A549 (cell line): ENCODE measurements around the gene PRPF8. TPM values are rescaled to one million over a fixed set of nuclear protein-coding genes. Genes with fewer than 3 reads are reported as not detected.

ENCODE experiments used
- ATAC-seq, 2 experiments: fragments of 200-7000 bp in 1 of 2; fragments of >200 bp in 1 of 2; cut with Nextera tagmentation in 1 of 2; cut with Tn5 transposase in 1 of 2; 3 replicates each; pipeline versions ENCODE4 v1.8.0 to v1.9.1; 2018 to 2020; ENCODE audit warnings: mild to moderate bottlenecking in 1 of 2, moderate library complexity in 1 of 2
- CTCF ChIA-PET: fragments of 300-600 bp; sonication (Branson Sonifier 250); formaldehyde crosslinking; extraction: SDS; loops from one replicate; lab custom pipeline; 2021; ENCODE audit warnings: antibody characterized with exemption, inconsistent platforms; lab: Yijun Ruan, JAX
- POLR2A ChIA-PET: fragments of 350-600 bp; formaldehyde crosslinking; extraction: SDS; loops from one replicate; lab custom pipeline; 2021; ENCODE audit warnings: antibody characterized with exemption, inconsistent platforms; lab: Yijun Ruan, JAX
- DNase-seq, 2 experiments: peaks; one replicate each; pipeline versions ENCODE4 v3.0.0 to v3.0.0-alpha.2; 2011 to 2016; ENCODE audit warnings: low read depth in 1 of 2, low spot score in 1 of 2
- FAIRE-seq: peaks from 2 replicates; lab custom pipeline; 2011; peaks lifted over from hg19 to GRCh38; lab: Jason Lieb, UNC
- H3K27ac ChIP-seq, 2 experiments: fragments of >200 bp; sonication (Bioruptor Twin); formaldehyde crosslinking; 3 replicates each; pipeline ENCODE4 v1.5.1; 2016 to 2017
- H3K4me1 ChIP-seq: fragments of >200 bp; sonication (Bioruptor Twin); formaldehyde crosslinking; 3 replicates; pipeline ENCODE4 v1.6.1; 2016
- H3K4me2 ChIP-seq: fragments of >200 bp; sonication (Bioruptor Twin); formaldehyde crosslinking; 3 replicates; pipeline ENCODE4 v1.6.1; 2016
- H3K4me3 ChIP-seq: fragments of >200 bp; sonication (Bioruptor Twin); formaldehyde crosslinking; 3 replicates; pipeline ENCODE4 v1.5.1; 2016
- H3K9me3 ChIP-seq: fragments of >200 bp; sonication (Bioruptor Twin); formaldehyde crosslinking; 3 replicates; pipeline ENCODE4 v1.6.1; 2016
- BCL3 ChIP-seq: fragments of >200 bp; sonication (Bioruptor Twin); formaldehyde crosslinking; IDR thresholded peaks from 3 replicates; pipeline ENCODE4 v1.6.1; 2016
- CHD2 ChIP-seq: fragments of 150-350 bp; IDR thresholded peaks from 2 replicates; pipeline ENCODE4 v1.6.1; 2014; ENCODE audit warnings: low read length; ENCODE audit not compliant: partially characterized antibody
- CHD4 ChIP-seq: fragments of 200-600 bp; sonication (generic); IDR thresholded peaks from 2 replicates; pipeline ENCODE4 v1.6.1; 2016; ENCODE audit warnings: antibody characterized with exemption, mild to moderate bottlenecking, borderline replicate concordance
- CTCF ChIP-seq: fragments of >200 bp; sonication (Bioruptor Twin); formaldehyde crosslinking; IDR thresholded peaks from 3 replicates; pipeline ENCODE4 v1.5.1; 2016
- ELK1 ChIP-seq: fragments of 150-350 bp; IDR thresholded peaks from 2 replicates; pipeline ENCODE4 v1.6.1; 2014; ENCODE audit warnings: low read depth, mild to moderate bottlenecking, low read length
- ESRRA ChIP-seq: fragments of 150-350 bp; IDR thresholded peaks from 2 replicates; pipeline ENCODE4 v1.6.1; 2014; ENCODE audit warnings: mild to moderate bottlenecking, low read length, borderline replicate concordance
- HDAC2 ChIP-seq: fragments of 200-600 bp; sonication (generic); IDR thresholded peaks from 2 replicates; pipeline ENCODE4 v1.6.1; 2016
- HMGXB4 ChIP-seq: fragments of 250-450 bp; sonication (Bioruptor Pico); IDR thresholded peaks from 2 replicates; pipeline ENCODE4 v1.5.0; 2021; ENCODE audit warnings: mild to moderate bottlenecking, moderate library complexity, borderline replicate concordance
- HOXA7 ChIP-seq: fragments of 250-450 bp; sonication (Bioruptor Pico); IDR thresholded peaks from 2 replicates; pipeline ENCODE4 v1.5.0; 2020; ENCODE audit warnings: mild to moderate bottlenecking, moderate library complexity
- MAFK ChIP-seq: fragments of 450-650 bp; IDR thresholded peaks from 2 replicates; pipeline ENCODE4 v1.6.1; 2014; ENCODE audit not compliant: partially characterized antibody
- MAX ChIP-seq: IDR thresholded peaks from 2 replicates; pipeline ENCODE4 v1.6.1; 2012
- MAZ ChIP-seq: fragments of 150-350 bp; IDR thresholded peaks from 2 replicates; pipeline ENCODE4 v1.6.1; 2014; ENCODE audit warnings: antibody characterized with exemption, low read depth, low read length, borderline replicate concordance
- MYC ChIP-seq: IDR thresholded peaks from 2 replicates; pipeline ENCODE4 v1.6.1; 2012; ENCODE audit warnings: mild to moderate bottlenecking, inconsistent platforms, low read length, improper control_type of control experiment, borderline replicate concordance
- NPAS2 ChIP-seq: fragments of 250-450 bp; sonication (Bioruptor Pico); IDR thresholded peaks from 2 replicates; pipeline ENCODE4 v1.8.0; 2022; ENCODE audit warnings: mild to moderate bottlenecking, moderate library complexity, borderline replicate concordance
- NR3C1 ChIP-seq: fragments of >200 bp; sonication (Bioruptor Twin); formaldehyde crosslinking; IDR thresholded peaks from 3 replicates; pipeline ENCODE4 v1.6.1; 2017
- POLR2A ChIP-seq: IDR thresholded peaks from 2 replicates; pipeline ENCODE4 v1.6.1; 2012; ENCODE audit warnings: mild to moderate bottlenecking, low read length
- POLR2AphosphoS2 ChIP-seq: conservative IDR thresholded peaks from 2 replicates; pipeline ENCODE4 v1.6.1; 2012; ENCODE audit warnings: low read length, improper control_type of control experiment, inconsistent platforms
- RCOR1 ChIP-seq: fragments of 150-350 bp; IDR thresholded peaks from 2 replicates; pipeline ENCODE4 v1.6.1; 2014; ENCODE audit warnings: antibody characterized with exemption, low read length, low read depth
- RFX5 ChIP-seq: fragments of 450-650 bp; IDR thresholded peaks from 2 replicates; pipeline ENCODE4 v1.7.1; 2014; ENCODE audit warnings: antibody characterized with exemption, mild to moderate bottlenecking, moderate library complexity
- RNF2 ChIP-seq: fragments of 200-600 bp; sonication (generic); IDR thresholded peaks from 2 replicates; pipeline ENCODE4 v1.6.1; 2016; ENCODE audit warnings: low read depth, mild to moderate bottlenecking, antibody characterized with exemption, moderate library complexity, borderline replicate concordance
- TP53 ChIP-seq: fragments of 250-450 bp; sonication (Bioruptor Pico); IDR thresholded peaks from 2 replicates; pipeline ENCODE4 v1.5.0; 2021; ENCODE audit warnings: mild to moderate bottlenecking, moderate library complexity
- USF2 ChIP-seq: fragments of 450-650 bp; IDR thresholded peaks from 2 replicates; pipeline ENCODE4 v1.6.1; 2014; ENCODE audit warnings: antibody characterized with exemption
- WGBS: methylation state at CpG from one replicate; pipeline ENCODE4 v1.1.6; 2017; ENCODE audit errors: missing lambda C conversion rate; 5-methylcytosine and 5-hydroxymethylcytosine counted together
- polyA plus RNA-seq, 4 experiments: library from polyadenylated mRNA; depleted of rRNA in 3 of 4; stranded (reverse); fragments of >200 nt; fragmentation: RNase III in 1 of 4; extraction: RNeasy Plus Mini Kit Qiagen cat#74134 plus additional on column Dnase treatment in 1 of 4; gene quantifications; 2 replicates in 3 of 4; 3 replicates in 1 of 4; pipeline ENCODE4 v1.2.3, GENCODE V29; 2011 to 2017

PRPF8 gene
- polyA plus RNA-seq, 2 of the 4 experiments (the other 2 are of a cell fraction): 234 to 263 TPM

GRCh38 chr17:1641065-1641403 lies 43.6 kb downstream of the PRPF8 start:
- H3K4me3 ChIP-seq: no peak overlapping the region
- ChIA-PET CTCF (interaction anchor here (1.0 to 14.7 kb wide), 8 partner anchors 8 to 82 kb away, joined by 3 to 497 read pairs (median 5); partner anchors contain the start of genes PITPNA, RILP and SLC43A2), POLR2A (interaction anchor here (0.7 kb wide), 2 partner anchors 8 to 12 kb away, joined by 3 to 4 read pairs; partner anchors contain the start of gene SLC43A2)
- no peak overlapping the region for H3K4me2 ChIP-seq
- no peaks in the 10 kb centered on the region for H3K9me3 ChIP-seq
- WGBS: 67% methylated on average over 12 of the region's 12 CpGs
- TF ChIP-seq USF2: no peak
- TF ChIP-seq TP53 (CRISPR knock-in tag): no peak
- TF ChIP-seq HDAC2: no peak
- TF ChIP-seq ESRRA: no peak
- TF ChIP-seq CHD2: no peak
- no peak for TF ChIP-seq POLR2AphosphoS2
- TF ChIP-seq MAX: no peak
- no peak for TF ChIP-seq MAZ
- TF ChIP-seq NPAS2 (CRISPR knock-in tag): no peak
- no peak for TF ChIP-seq CTCF
- TF ChIP-seq ELK1: no peak
- TF ChIP-seq RCOR1: no peak
- no peak for TF ChIP-seq POLR2A
- TF ChIP-seq RNF2: no peak
- TF ChIP-seq CHD4: no peak
- no peak for TF ChIP-seq HMGXB4 (CRISPR knock-in tag)
- TF ChIP-seq NR3C1: no peak
- no peak for TF ChIP-seq RFX5
- TF ChIP-seq MAFK: no peak
- no peak for TF ChIP-seq HOXA7 (CRISPR knock-in tag)
- TF ChIP-seq, all 56 proteins: peak for 0
- DNase-seq (no peak), FAIRE-seq (no peak), ATAC-seq (peak in 1 of 2 experiments; percentile 50; a peak in 3 of 6 replicates)
- Histone ChIP-seq H3K4me1 (peaks cover 23% of the 10 kb centered on the region), H3K27ac (no peak overlapping the region)

- POLR2A ChIA-PET: no interaction called here
- H3K27ac ChIP-seq: no peak overlapping the region
- CTCF ChIA-PET: interaction anchor here (1.0 to 14.7 kb wide), 8 partner anchors 8 to 82 kb away, joined by 3 to 497 read pairs (median 5); partner anchors contain the start of genes PITPNA, RILP and SLC43A2
- TF ChIP-seq BCL3: no peak
- TF ChIP-seq MYC: no peak
- TF ChIP-seq POLR2A: no peak
- 70% methylated on average over 23 of the region's 23 CpGs for WGBS
- H3K4me3 ChIP-seq: no peak overlapping the region
- no peak for FAIRE-seq
- H3K9me3 ChIP-seq: no peaks in the 10 kb centered on the region
- peak; percentile 27 to 40; a peak in 5 of 6 replicates for ATAC-seq
- DNase-seq: no peak
- H3K4me1 ChIP-seq: peaks cover 23% of the 10 kb centered on the region
- no peak overlapping the region for H3K4me2 ChIP-seq
Observed at GRCh38 chr17:1640329-1641064, 44.2 kb downstream of the PRPF8 start.
